Endodermal cell (in vitro differentiated cells): ENCODE measurements around the gene DAGLA. TPM values are rescaled to one million over a fixed set of nuclear protein-coding genes. Genes with fewer than 3 reads are reported as not detected.

Experiments
- DNase-seq: peaks from one replicate; pipeline ENCODE4 v3.0.0-alpha.2; 2017
- H3K27ac ChIP-seq: 2 replicates; pipeline ENCODE4 v1.5.1; 2013; ENCODE audit warnings: mild to moderate bottlenecking, low read depth, low read length, moderate library complexity
- H3K27me3 ChIP-seq: 2 replicates; pipeline ENCODE4 v1.6.1; 2013; ENCODE audit warnings: mild to moderate bottlenecking, low read length, moderate library complexity; ENCODE audit not compliant: insufficient read depth, control insufficient read depth, poor library complexity, severe bottlenecking
- H3K36me3 ChIP-seq: 2 replicates; pipeline ENCODE4 v1.7.0; 2013; ENCODE audit warnings: mild to moderate bottlenecking, low read length, moderate library complexity; ENCODE audit not compliant: control insufficient read depth, insufficient read depth
- H3K4me1 ChIP-seq: one replicate; pipeline ENCODE4 v1.7.0; 2013; ENCODE audit warnings: low read length; ENCODE audit not compliant: control insufficient read depth, insufficient read depth
- H3K4me3 ChIP-seq: 2 replicates; pipeline ENCODE4 v1.5.1; 2013; ENCODE audit warnings: mild to moderate bottlenecking, low read length, moderate library complexity
- H3K9ac ChIP-seq: 2 replicates; pipeline ENCODE4 v1.6.1; 2013; ENCODE audit warnings: mild to moderate bottlenecking, low read length, moderate library complexity; ENCODE audit not compliant: poor library complexity, severe bottlenecking; ENCODE audit errors: extremely low read depth
- H3K9me3 ChIP-seq: 2 replicates; pipeline ENCODE4 v1.6.1; 2013; ENCODE audit warnings: mild to moderate bottlenecking, low read length, moderate library complexity; ENCODE audit not compliant: control insufficient read depth
- H3K27ac Mint-ChIP-seq: 2 replicates; pipeline ENCODE4 v1.8.0; 2020; ENCODE audit warnings: mixed read lengths
- H3K27me3 Mint-ChIP-seq: 2 replicates; pipeline ENCODE4 v1.8.0; 2021; ENCODE audit warnings: mild to moderate bottlenecking, mixed read lengths; ENCODE audit not compliant: insufficient read depth
- H3K36me3 Mint-ChIP-seq: 2 replicates; pipeline ENCODE4 v1.8.0; 2020; ENCODE audit warnings: low read depth, mixed read lengths
- H3K4me1 Mint-ChIP-seq: 2 replicates; pipeline ENCODE4 v1.8.0; 2020; ENCODE audit warnings: mixed read lengths
- H3K4me3 Mint-ChIP-seq: 2 replicates; pipeline ENCODE4 v1.8.0; 2020; ENCODE audit warnings: mild to moderate bottlenecking, moderate library complexity, mixed read lengths
- H3K9me3 Mint-ChIP-seq: 2 replicates; pipeline ENCODE4 v1.8.0; 2020; ENCODE audit warnings: mild to moderate bottlenecking, mixed read lengths
- WGBS, 2 experiments: methylation state at CpG; one replicate each; pipeline versions ENCODE4 v1.1.5 to v1.1.7; 2013; ENCODE audit warnings: missing lambda C conversion rate in 2 of 2, mixed read lengths in 1 of 2; ENCODE audit not compliant: insufficient coverage in 1 of 2, insufficient read length in 1 of 2; 5-methylcytosine and 5-hydroxymethylcytosine counted together
- total RNA-seq, 2 donors: library from RNA; stranded (reverse); fragmentation: NEBNext Ultra II Directional in 1 of 2; extraction: Animal tissue kit (Norgen Biotek cat#: 25700) in 1 of 2; gene quantifications; 2 replicates in 1 of 2; 3 replicates in 1 of 2; pipeline ENCODE4 v1.2.1, GENCODE V29; 2021
- TF ChIP-seq, protein P1 (sequence below): fragments of 200-600 bp; sonication (generic); conservative IDR thresholded peaks from 2 replicates; pipeline ENCODE4 v1.5.0; 2021; ENCODE audit warnings: antibody characterized with exemption, mild to moderate bottlenecking

The DAGLA gene
- total RNA-seq, 2 donors from 2014 or later, result 5.6 to 8.7 TPM

DNA sequence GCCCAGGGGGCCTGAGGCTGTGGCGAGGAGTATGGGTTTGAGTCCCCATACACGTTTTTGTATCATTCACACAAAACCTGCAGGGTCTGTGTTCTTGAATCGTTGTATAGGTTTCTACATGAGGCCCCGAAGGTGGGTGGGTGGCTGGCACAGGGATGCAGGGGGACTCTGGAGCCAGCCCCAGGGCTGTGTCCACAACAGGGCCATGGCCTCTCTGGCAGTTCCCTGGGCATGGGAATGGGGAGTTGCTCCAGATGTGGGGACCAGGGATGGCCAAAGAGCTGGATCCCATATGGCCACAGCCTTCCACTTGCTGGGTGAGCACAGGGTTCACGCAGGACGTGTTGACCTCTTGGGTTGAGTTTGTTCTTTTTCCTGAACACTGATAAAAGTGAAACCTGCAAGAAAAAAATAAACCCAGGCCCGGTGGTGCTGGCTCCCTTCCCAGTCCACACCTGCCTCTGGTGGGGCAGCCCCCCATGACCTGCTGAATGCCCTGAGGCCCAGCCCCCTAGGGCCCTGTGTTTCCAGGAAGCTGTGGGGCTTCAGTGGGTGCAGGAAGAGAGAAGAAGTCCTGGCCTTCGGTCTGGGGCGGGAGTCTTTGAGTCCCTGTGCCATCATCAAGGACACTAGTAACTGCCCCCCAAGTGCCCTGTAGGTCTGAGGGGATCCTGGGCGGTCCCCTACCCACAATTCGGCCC is 88.3 kb downstream of the DAGLA start:
- no peak for DNase-seq
- no peaks in the 10 kb centered on the region for H3K36me3 Mint-ChIP-seq
- Histone ChIP-seq H3K4me3 (no peak overlapping the region), H3K27ac (no peak overlapping the region), H3K4me1 (peaks cover 2% of the 10 kb centered on the region), H3K36me3 (no peaks in the 10 kb centered on the region), H3K9me3 (no peaks in the 10 kb centered on the region), H3K27me3 (no peaks in the 10 kb centered on the region), H3K9ac (no peak overlapping the region)
- H3K27me3 Mint-ChIP-seq, result no peaks in the 10 kb centered on the region
- H3K9me3 Mint-ChIP-seq, result no peaks in the 10 kb centered on the region
- no peak overlapping the region for H3K4me3 Mint-ChIP-seq
- peak overlapping the region; percentile 12 for H3K27ac Mint-ChIP-seq
- TF ChIP-seq, protein P1, sequence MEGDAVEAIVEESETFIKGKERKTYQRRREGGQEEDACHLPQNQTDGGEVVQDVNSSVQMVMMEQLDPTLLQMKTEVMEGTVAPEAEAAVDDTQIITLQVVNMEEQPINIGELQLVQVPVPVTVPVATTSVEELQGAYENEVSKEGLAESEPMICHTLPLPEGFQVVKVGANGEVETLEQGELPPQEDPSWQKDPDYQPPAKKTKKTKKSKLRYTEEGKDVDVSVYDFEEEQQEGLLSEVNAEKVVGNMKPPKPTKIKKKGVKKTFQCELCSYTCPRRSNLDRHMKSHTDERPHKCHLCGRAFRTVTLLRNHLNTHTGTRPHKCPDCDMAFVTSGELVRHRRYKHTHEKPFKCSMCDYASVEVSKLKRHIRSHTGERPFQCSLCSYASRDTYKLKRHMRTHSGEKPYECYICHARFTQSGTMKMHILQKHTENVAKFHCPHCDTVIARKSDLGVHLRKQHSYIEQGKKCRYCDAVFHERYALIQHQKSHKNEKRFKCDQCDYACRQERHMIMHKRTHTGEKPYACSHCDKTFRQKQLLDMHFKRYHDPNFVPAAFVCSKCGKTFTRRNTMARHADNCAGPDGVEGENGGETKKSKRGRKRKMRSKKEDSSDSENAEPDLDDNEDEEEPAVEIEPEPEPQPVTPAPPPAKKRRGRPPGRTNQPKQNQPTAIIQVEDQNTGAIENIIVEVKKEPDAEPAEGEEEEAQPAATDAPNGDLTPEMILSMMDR, result no peak
- peaks cover 7% of the 10 kb centered on the region for H3K4me1 Mint-ChIP-seq
- 86 to 98% methylated on average over 7 to 11 of the region's 11 CpGs for WGBS, 2 experiments

DNA sequence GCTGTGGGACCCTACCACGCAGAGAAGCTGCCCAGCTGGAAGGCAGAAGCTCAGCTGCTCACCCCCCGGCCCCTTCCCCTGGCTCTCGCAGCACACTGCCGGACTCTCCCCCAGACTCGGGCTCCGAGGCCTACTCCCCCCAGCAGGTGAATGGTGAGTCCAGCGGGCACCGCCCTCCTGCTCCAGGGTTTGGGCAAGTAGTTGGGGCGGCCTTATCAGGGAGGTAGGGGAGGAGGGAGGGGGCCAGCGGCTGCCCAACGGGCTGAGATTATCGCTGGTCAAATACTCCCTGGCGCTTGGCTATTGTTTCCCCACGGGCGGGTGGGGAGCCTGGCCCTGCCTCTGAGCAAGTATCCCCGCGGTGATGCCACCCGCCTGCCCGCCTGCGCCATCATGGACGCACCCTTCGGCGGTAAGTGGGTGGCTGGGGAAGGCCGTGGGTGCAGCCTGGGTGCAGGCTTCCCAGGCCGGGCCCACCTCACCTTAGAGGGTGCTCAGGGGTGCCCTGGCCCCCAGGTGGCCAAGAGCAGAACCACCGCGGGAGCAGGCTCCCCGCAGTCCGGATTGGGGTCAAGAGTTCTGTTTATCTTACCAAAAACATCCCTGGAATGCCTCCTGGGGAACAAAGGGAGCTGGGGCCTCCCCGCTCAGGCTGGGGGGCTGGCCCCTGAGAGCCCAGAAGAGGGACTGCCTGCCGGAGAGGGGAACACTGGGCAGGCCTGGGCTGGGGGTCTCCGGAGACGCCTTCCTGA is 89.2 kb downstream of the DAGLA start:
- Mint-ChIP-seq H3K4me3 (no peak overlapping the region), H3K27me3 (no peaks in the 10 kb centered on the region), H3K9me3 (no peaks in the 10 kb centered on the region), H3K4me1 (peaks cover 7% of the 10 kb centered on the region), H3K36me3 (no peaks in the 10 kb centered on the region), H3K27ac (peak overlapping the region; percentile 44)
- Histone ChIP-seq H3K9ac (no peak overlapping the region), H3K4me3 (no peak overlapping the region), H3K36me3 (no peaks in the 10 kb centered on the region), H3K4me1 (no peaks in the 10 kb centered on the region), H3K27me3 (no peaks in the 10 kb centered on the region), H3K9me3 (no peaks in the 10 kb centered on the region), H3K27ac (no peak overlapping the region)
- TF ChIP-seq, protein P1, result peak; percentile 72
- 83 to 89% methylated on average over 9 to 33 of the region's 33 CpGs for WGBS, 2 experiments
- no peak for DNase-seq

DNA sequence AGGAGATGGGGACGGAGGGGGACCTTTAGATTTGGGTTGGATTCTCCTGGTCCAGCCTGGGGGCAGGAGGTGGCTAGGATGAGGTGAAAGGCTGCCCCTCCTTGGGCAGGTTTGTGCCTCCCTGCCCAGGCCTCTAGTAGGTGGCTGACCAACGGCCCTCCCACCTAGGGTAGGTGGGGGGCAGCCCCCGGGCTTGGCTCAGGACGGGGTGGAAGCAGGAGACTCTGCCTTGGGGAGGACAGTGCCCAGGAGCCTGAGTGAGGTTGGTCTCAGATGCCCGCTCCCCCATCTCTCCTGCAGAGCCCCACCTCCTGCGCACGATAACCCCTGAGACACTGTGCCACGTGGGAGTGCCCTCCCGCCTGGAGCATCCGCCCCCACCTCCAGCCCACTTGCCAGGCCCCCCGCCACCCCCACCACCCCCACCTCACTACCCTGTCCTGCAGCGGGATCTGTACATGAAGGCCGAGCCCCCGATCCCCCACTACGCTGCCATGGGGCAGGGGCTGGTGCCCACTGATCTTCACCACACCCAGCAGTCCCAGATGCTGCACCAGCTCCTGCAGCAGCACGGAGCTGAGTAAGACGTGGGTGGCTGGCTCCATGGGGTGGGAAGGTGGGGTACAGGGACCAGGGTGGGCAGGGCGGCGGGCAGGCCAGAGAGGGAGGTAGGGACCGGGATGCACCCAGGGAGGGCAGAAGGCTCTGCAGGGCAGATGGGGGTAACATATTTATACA is 89.9 kb downstream of the DAGLA start:
- Mint-ChIP-seq H3K4me3 (no peak overlapping the region), H3K36me3 (no peaks in the 10 kb centered on the region), H3K9me3 (no peaks in the 10 kb centered on the region), H3K27ac (peak overlapping the region; percentile 44), H3K27me3 (no peaks in the 10 kb centered on the region), H3K4me1 (peaks cover 7% of the 10 kb centered on the region)
- no peak for DNase-seq
- Histone ChIP-seq H3K27ac (no peak overlapping the region), H3K36me3 (no peaks in the 10 kb centered on the region), H3K27me3 (no peaks in the 10 kb centered on the region), H3K9me3 (no peaks in the 10 kb centered on the region), H3K4me3 (no peak overlapping the region), H3K4me1 (no peaks in the 10 kb centered on the region), H3K9ac (no peak overlapping the region)
- 94 to 100% methylated on average over 1 to 15 of the region's 20 CpGs for WGBS, 2 experiments
- TF ChIP-seq, protein P1, result no peak
